ENCODE data around the gene CANT1.

DNA sequence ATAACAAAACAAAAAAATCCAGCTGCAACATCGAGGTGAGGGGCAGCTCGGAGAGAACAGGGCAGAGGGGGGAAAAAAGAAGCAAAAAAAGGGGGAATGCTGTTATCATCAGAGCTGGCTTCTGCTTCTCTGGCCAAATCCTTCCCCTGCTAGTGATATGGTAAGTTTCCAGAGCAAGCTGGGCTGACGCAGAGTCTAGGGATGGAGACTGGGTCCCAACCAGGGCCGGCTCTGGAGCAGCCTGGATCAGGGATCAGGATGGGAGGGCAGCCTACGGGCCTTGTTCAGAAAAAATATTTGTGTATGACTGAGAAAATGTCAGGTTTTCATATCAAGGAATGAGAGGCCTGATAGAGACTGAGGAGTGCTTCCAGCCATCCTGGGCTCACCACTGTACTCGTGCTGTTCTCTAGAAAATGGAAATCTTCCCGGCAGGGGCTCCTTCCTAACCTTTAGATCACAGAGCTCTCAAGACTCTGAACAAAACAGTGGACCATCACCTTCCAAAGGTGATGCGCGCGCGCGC lies 13.7 kb upstream of the CANT1 start:
- no peak for TF ChIP-seq EZH2 (IDR thresholded peaks at IDR 0.05; ENCODE audit: insufficient read depth, low read length)
- TF ChIP-seq, protein P1, sequence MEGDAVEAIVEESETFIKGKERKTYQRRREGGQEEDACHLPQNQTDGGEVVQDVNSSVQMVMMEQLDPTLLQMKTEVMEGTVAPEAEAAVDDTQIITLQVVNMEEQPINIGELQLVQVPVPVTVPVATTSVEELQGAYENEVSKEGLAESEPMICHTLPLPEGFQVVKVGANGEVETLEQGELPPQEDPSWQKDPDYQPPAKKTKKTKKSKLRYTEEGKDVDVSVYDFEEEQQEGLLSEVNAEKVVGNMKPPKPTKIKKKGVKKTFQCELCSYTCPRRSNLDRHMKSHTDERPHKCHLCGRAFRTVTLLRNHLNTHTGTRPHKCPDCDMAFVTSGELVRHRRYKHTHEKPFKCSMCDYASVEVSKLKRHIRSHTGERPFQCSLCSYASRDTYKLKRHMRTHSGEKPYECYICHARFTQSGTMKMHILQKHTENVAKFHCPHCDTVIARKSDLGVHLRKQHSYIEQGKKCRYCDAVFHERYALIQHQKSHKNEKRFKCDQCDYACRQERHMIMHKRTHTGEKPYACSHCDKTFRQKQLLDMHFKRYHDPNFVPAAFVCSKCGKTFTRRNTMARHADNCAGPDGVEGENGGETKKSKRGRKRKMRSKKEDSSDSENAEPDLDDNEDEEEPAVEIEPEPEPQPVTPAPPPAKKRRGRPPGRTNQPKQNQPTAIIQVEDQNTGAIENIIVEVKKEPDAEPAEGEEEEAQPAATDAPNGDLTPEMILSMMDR (IDR thresholded peaks at IDR 0.05; ENCODE audit: insufficient read depth, low read depth, low read length) = no peak

All from astrocyte (in vitro differentiated cells and primary cell).